IgD-negative memory B cell (primary cell): ENCODE results near the gene RFTN2. TPM values are rescaled to one million over a fixed set of nuclear protein-coding genes. Genes with fewer than 3 reads are reported as not detected.
"Not testable (repeated sequence)": the region's sequence is repeated elsewhere in the genome, so short reads cannot be mapped to it uniquely, and the experiment has no call there.

Source experiments
- H3K27ac Mint-ChIP-seq, 3 donors: one replicate each; pipeline ENCODE4 v1.8.0; 2020 to 2022; ENCODE audit warnings: mild to moderate bottlenecking in 3 of 3, mixed read lengths in 3 of 3, moderate library complexity in 1 of 3
- H3K27me3 Mint-ChIP-seq: one replicate; pipeline ENCODE4 v1.8.0; 2021; ENCODE audit warnings: mixed read lengths
- H3K36me3 Mint-ChIP-seq: one replicate; pipeline ENCODE4 v1.8.0; 2020; ENCODE audit warnings: mild to moderate bottlenecking, mixed read lengths
- H3K4me1 Mint-ChIP-seq, 3 donors: one replicate each; pipeline ENCODE4 v1.8.0; 2020 to 2022; ENCODE audit warnings: mixed read lengths in 3 of 3, mild to moderate bottlenecking in 1 of 3
- H3K4me3 Mint-ChIP-seq, 4 donors: one replicate each; pipeline ENCODE4 v1.8.0; 2020 to 2022; ENCODE audit warnings: mild to moderate bottlenecking in 4 of 4, mixed read lengths in 4 of 4, moderate library complexity in 3 of 4
- H3K9me3 Mint-ChIP-seq, 3 donors: one replicate each; pipeline ENCODE4 v1.8.0; 2020 to 2021; ENCODE audit warnings: mixed read lengths in 3 of 3, mild to moderate bottlenecking in 1 of 3
- polyA plus RNA-seq: library from polyadenylated mRNA; unstranded; fragments of 300-500 nt; fragmentation: Illumina TruSeq; gene quantifications from one replicate; pipeline ENCODE4 v1.2.3, GENCODE V29; 2021

The RFTN2 gene
- polyA plus RNA-seq, 1 donor from 2014 or later = not detected

GRCh38 chr2:197560146-197560665, 115.2 kb downstream of the RFTN2 start:
- Mint-ChIP-seq H3K4me3 (no peak overlapping the region), H3K4me1 (peaks cover 1 to 2% (median 2%) of the 10 kb centered on the region in 3 donors), H3K36me3 (peaks cover 9% of the 10 kb centered on the region), H3K9me3 (peaks cover 0 to 2% (median 0%) of the 10 kb centered on the region in 3 donors), H3K27me3 (no peaks in the 10 kb centered on the region), H3K27ac (no peak overlapping the region)

DNA sequence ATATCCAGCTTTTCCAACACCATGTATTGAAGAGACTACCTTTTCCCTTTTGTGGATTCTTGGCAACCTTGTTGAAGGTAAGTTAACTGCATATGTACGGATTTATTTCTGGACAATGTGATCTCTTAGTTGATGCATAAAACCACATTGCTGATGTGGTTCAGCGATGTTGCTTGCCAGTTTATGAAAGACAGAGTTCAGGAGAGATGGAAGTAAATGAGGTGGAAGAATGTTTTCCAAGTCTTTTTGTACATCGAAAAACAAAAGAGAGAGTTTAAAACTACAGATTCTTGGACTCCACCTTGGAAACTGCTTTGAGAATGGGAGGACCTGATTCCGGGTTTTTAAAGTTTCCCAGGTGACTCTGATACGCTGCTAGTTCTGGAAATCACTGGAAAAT, 115.7 kb downstream of the RFTN2 start:
- H3K4me1 Mint-ChIP-seq = peaks cover 0 to 2% (median 1%) of the 10 kb centered on the region in 3 donors
- H3K27me3 Mint-ChIP-seq = no peaks in the 10 kb centered on the region
- H3K36me3 Mint-ChIP-seq = peaks cover 8% of the 10 kb centered on the region
- peaks cover 0 to 2% (median 0%) of the 10 kb centered on the region in 3 donors for H3K9me3 Mint-ChIP-seq
- H3K27ac Mint-ChIP-seq = no peak overlapping the region
- no peak overlapping the region for H3K4me3 Mint-ChIP-seq

DNA sequence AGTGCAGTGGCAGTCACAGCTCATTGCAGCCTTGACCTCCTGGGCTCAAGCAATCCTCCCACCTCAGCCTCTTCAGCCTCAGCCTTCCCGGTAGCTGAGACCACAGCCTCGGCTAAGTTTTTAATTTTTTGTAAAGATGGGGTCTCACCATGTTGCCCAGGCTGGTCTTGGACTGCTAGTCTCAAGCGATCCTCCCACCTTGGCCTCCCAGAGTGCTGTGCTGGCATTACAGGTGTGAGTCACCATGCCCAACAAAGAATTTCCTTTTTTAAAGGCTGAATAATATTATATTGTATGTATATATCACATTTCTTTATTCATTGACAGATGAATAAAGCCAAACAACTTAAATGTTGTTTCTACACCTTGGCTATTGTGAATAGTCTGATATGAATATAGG, 117.0 kb downstream of the RFTN2 start:
- Mint-ChIP-seq H3K9me3 (peaks cover 0 to 2% (median 0%) of the 10 kb centered on the region in 3 donors), H3K4me1 (peaks cover 0 to 1% (median 0%) of the 10 kb centered on the region in 3 donors), H3K27me3 (no peaks in the 10 kb centered on the region), H3K27ac (peak overlapping the region in 1 of 3 donors; percentile 31), H3K36me3 (peaks cover 8% of the 10 kb centered on the region), H3K4me3 (no peak overlapping the region)

DNA sequence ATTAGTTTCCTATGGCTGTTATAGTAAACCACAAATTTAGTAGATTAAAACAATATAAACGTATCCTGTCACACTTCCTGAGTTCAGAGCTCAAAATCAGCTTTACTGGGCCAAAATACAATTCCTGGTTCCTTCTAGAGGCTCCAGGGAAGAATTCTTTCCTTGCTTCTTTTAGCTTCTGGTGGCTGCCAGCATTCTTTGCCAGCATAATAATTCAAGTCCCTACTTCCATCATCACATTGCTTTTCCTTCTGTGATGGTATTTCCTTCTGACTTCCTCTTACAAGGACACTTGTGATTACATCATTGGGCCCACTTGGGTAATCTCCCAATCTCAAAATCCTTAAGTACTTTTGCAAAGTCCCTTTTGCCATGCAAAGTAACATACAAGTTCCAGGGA, 118.9 kb downstream of the RFTN2 start:
- no peak overlapping the region for H3K4me3 Mint-ChIP-seq
- H3K27ac Mint-ChIP-seq = no peak overlapping the region
- H3K27me3 Mint-ChIP-seq = no peaks in the 10 kb centered on the region
- H3K9me3 Mint-ChIP-seq = no peaks in the 10 kb centered on the region
- no peaks in the 10 kb centered on the region for H3K4me1 Mint-ChIP-seq
- peaks cover 4% of the 10 kb centered on the region for H3K36me3 Mint-ChIP-seq

DNA sequence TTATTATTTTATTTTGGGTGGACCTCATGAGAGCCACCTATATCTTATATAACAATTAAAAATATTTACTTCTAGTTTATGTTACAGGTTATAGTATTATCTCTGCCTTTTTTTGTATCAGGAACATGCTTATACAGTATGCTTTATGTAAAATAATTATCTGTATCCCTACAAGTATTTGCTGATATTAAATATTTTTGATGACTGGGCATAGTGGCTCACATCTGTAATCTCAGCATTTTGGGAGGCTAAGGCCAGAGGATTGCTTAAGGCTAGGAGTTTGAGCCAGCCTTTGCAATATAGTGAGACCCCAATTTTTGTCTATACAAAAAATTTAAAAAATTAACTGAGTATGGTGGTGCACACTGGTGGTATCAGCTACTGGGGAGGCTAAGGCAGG, 119.9 kb downstream of the RFTN2 start:
- Mint-ChIP-seq H3K4me1 (no peaks in the 10 kb centered on the region), H3K4me3 (no peak overlapping the region), H3K27ac (no peak overlapping the region), H3K9me3 (no peaks in the 10 kb centered on the region), H3K36me3 (peaks cover 2% of the 10 kb centered on the region), H3K27me3 (no peaks in the 10 kb centered on the region)

- not testable (repeated sequence) for H3K4me1 Mint-ChIP-seq, H3K4me3 Mint-ChIP-seq, H3K27me3 Mint-ChIP-seq, H3K9me3 Mint-ChIP-seq, H3K27ac Mint-ChIP-seq, H3K36me3 Mint-ChIP-seq
These were observed 124.1 kb downstream of the RFTN2 start for GRCh38 chr2:197551260-197551659.

DNA sequence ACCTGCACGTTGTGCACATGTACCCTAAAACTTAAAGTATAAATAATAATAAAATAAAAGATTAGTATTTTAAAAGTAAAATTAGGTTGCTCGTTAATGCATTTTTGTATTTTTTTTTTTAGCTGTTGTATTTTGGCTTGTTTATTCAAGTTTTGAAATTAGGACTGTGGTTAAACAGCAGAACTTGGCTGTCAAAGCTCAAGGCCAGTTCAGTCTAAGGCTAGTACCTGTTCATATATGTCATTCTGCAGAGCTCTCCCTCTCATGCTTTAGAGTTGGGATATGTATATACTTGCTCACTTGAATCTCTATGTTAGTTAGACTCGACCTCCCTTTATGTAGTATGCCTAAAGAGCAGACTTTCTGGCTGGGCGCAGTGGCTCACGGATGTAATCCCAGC, 126.8 kb downstream of the RFTN2 start:
- H3K27me3 Mint-ChIP-seq = no peaks in the 10 kb centered on the region
- peaks cover 0 to 2% (median 0%) of the 10 kb centered on the region in 3 donors for H3K4me1 Mint-ChIP-seq
- peaks cover 4% of the 10 kb centered on the region for H3K36me3 Mint-ChIP-seq
- no peaks in the 10 kb centered on the region for H3K9me3 Mint-ChIP-seq
- H3K4me3 Mint-ChIP-seq = no peak overlapping the region
- H3K27ac Mint-ChIP-seq = no peak overlapping the region

- Mint-ChIP-seq H3K27ac (peak overlapping the region in 1 of 3 donors; percentile 67), H3K9me3 (no peaks in the 10 kb centered on the region), H3K4me1 (peaks cover 0 to 2% (median 0%) of the 10 kb centered on the region in 3 donors), H3K36me3 (peaks cover 4% of the 10 kb centered on the region), H3K4me3 (no peak overlapping the region), H3K27me3 (no peaks in the 10 kb centered on the region)
These were observed 128.1 kb downstream of the RFTN2 start for GRCh38 chr2:197547163-197547900.

GRCh38 chr2:197543206-197543605, 132.2 kb downstream of the RFTN2 start:
- no peak overlapping the region for H3K4me3 Mint-ChIP-seq
- no peaks in the 10 kb centered on the region for H3K9me3 Mint-ChIP-seq
- no peaks in the 10 kb centered on the region for H3K27me3 Mint-ChIP-seq
- H3K36me3 Mint-ChIP-seq = peaks cover 1% of the 10 kb centered on the region
- H3K27ac Mint-ChIP-seq = no peak overlapping the region
- H3K4me1 Mint-ChIP-seq = peaks cover 3 to 10% (median 4%) of the 10 kb centered on the region in 3 donors

GRCh38 chr2:197539734-197540133, 135.7 kb downstream of the RFTN2 start:
- Mint-ChIP-seq H3K27ac (peak overlapping the region in 1 of 3 donors; percentile 23), H3K9me3 (no peaks in the 10 kb centered on the region), H3K4me3 (no peak overlapping the region), H3K27me3 (no peaks in the 10 kb centered on the region), H3K36me3 (peaks cover under 1% of the 10 kb centered on the region), H3K4me1 (peaks cover 3 to 17% (median 5%) of the 10 kb centered on the region in 3 donors)

- Mint-ChIP-seq H3K27ac (no peak overlapping the region), H3K27me3 (no peaks in the 10 kb centered on the region), H3K36me3 (peaks cover 5% of the 10 kb centered on the region), H3K9me3 (no peaks in the 10 kb centered on the region), H3K4me3 (no peak overlapping the region), H3K4me1 (peaks cover 7 to 26% (median 13%) of the 10 kb centered on the region in 3 donors)
These were observed 137.0 kb downstream of the RFTN2 start for GRCh38 chr2:197538412-197538811.

Other genes starting within 250 kb of the RFTN2 start
- 124 TPM for gene SF3B1, start 240.6 kb downstream of the RFTN2 start, polyA plus RNA-seq
- gene COQ10B, start 222.0 kb downstream of the RFTN2 start, polyA plus RNA-seq = 29.9 TPM
- 92.3 TPM for gene HSPD1, start 175.7 kb downstream of the RFTN2 start, polyA plus RNA-seq
- 149 TPM for gene HSPE1, start 175.2 kb downstream of the RFTN2 start, polyA plus RNA-seq
- gene MOB4, start 159.5 kb downstream of the RFTN2 start, polyA plus RNA-seq = 28.0 TPM
- 6.8 TPM for gene MARS2, start 29.8 kb upstream of the RFTN2 start, polyA plus RNA-seq
- gene BOLL, start 109.7 kb upstream of the RFTN2 start, polyA plus RNA-seq = not detected
- gene PLCL1, start 129.0 kb upstream of the RFTN2 start, polyA plus RNA-seq = 0.23 TPM